ENCODE data around the gene LAGE3.
"Not testable (repeated sequence)": the region's sequence is repeated elsewhere in the genome, so short reads cannot be mapped to it uniquely, and the experiment has no call there.

Gene LAGE3

GRCh38 chrX:154501423-154501822 lies 22.3 kb upstream of the LAGE3 start:
- not testable (repeated sequence) for DNase-seq

GRCh38 chrX:154496591-154497137 lies 17.6 kb upstream of the LAGE3 start:
- DNase-seq, result not testable (repeated sequence)

GRCh38 chrX:154495472-154495922 lies 16.4 kb upstream of the LAGE3 start:
- no peak for DNase-seq

- no peak for DNase-seq
Observed at GRCh38 chrX:154494715-154495114, 15.6 kb upstream of the LAGE3 start.

- peak; percentile 92 for DNase-seq
Observed at GRCh38 chrX:154490414-154491083, 11.5 kb upstream of the LAGE3 start, which contains the start of gene SLC10A3. Gene SLC10A3 (minus strand): TSS chrX:154490629. CDS start chrX:154488940, 1,689 bp downstream.

- peak; percentile 49 for DNase-seq
Observed at GRCh38 chrX:154490021-154490413, 10.9 kb upstream of the LAGE3 start.

- DNase-seq, result no peak
Observed at GRCh38 chrX:154489182-154489581, 10.1 kb upstream of the LAGE3 start.

GRCh38 chrX:154488336-154489075 lies 9.4 kb upstream of the LAGE3 start:
- no peak for DNase-seq

- DNase-seq, result no peak
Observed at GRCh38 chrX:154487518-154488290, 8.6 kb upstream of the LAGE3 start.

- peak; percentile 42 for DNase-seq
Observed at GRCh38 chrX:154486396-154487207, 7.5 kb upstream of the LAGE3 start, which contains the start of gene UBL4A. Gene UBL4A (minus strand): TSS chrX:154486615. CDS start chrX:154486584, 31 bp downstream.

GRCh38 chrX:154486052-154486395 lies 6.9 kb upstream of the LAGE3 start:
- no peak for DNase-seq

GRCh38 chrX:154485150-154486051 lies 6.3 kb upstream of the LAGE3 start:
- no peak for DNase-seq

GRCh38 chrX:154484255-154485149 lies 5.4 kb upstream of the LAGE3 start:
- no peak for DNase-seq

GRCh38 chrX:154483325-154483724 lies 4.2 kb upstream of the LAGE3 start:
- DNase-seq, result no peak

- DNase-seq, result no peak
Observed at GRCh38 chrX:154482786-154483185, 3.7 kb upstream of the LAGE3 start.

GRCh38 chrX:154481911-154482601 lies 3.0 kb upstream of the LAGE3 start:
- no peak for DNase-seq

GRCh38 chrX:154481195-154481594 lies 2.1 kb upstream of the LAGE3 start:
- DNase-seq, result no peak

GRCh38 chrX:154477891-154478477 lies 1.1 kb downstream of the LAGE3 start:
- no peak for DNase-seq

- no peak for DNase-seq
Observed at GRCh38 chrX:154476821-154477220, 2.3 kb downstream of the LAGE3 start.
